CD14-positive monocyte (primary cell): ENCODE measurements around the gene LRRC10. TPM values are rescaled to one million over a fixed set of nuclear protein-coding genes. Genes with fewer than 3 reads are reported as not detected.

Experiments used
- DNase-seq, 3 donors: peaks; one replicate each; pipeline ENCODE4 v3.0.0-alpha.2; 2011 to 2022
- H2AFZ ChIP-seq: 2 replicates; pipeline ENCODE4 v1.6.0; 2012; ENCODE audit warnings: mild to moderate bottlenecking, low read depth, low read length, inconsistent platforms; ENCODE audit not compliant: insufficient read depth, poor library complexity, severe bottlenecking
- H3K27ac ChIP-seq, 2 donors: 1 replicate in 1 of 2; 2 replicates in 1 of 2; pipeline ENCODE4 v1.5.1; 2012 to 2013; ENCODE audit warnings: low read length in 2 of 2, control low read depth in 1 of 2, inconsistent platforms in 1 of 2, low read depth in 1 of 2, mild to moderate bottlenecking in 1 of 2
- H3K27me3 ChIP-seq, 2 donors: one replicate each; pipeline versions ENCODE4 v1.6.0 to v1.6.1; 2011 to 2013; ENCODE audit warnings: low read length in 2 of 2; ENCODE audit not compliant: control insufficient read depth in 2 of 2, insufficient read depth in 2 of 2
- H3K36me3 ChIP-seq, 2 donors: replicated peaks in 1 of 2; 1 replicate in 1 of 2; 2 replicates in 1 of 2; pipeline versions ENCODE4 v1.5.1 to v1.6.1; 2012 to 2013; ENCODE audit warnings: low read length in 2 of 2, control low read depth in 1 of 2, inconsistent platforms in 1 of 2, mild to moderate bottlenecking in 1 of 2; ENCODE audit not compliant: insufficient read depth in 2 of 2, control insufficient read depth in 1 of 2
- H3K4me1 ChIP-seq, 2 donors: 1 replicate in 1 of 2; 2 replicates in 1 of 2; pipeline versions ENCODE4 v1.5.1 to v1.6.1; 2012 to 2013; ENCODE audit warnings: low read length in 2 of 2, control low read depth in 1 of 2, inconsistent platforms in 1 of 2, mild to moderate bottlenecking in 1 of 2, moderate library complexity in 1 of 2; ENCODE audit not compliant: insufficient read depth in 2 of 2, control insufficient read depth in 1 of 2
- H3K4me2 ChIP-seq: replicated peaks from 2 replicates; pipeline ENCODE3; 2012; ENCODE audit warnings: low read length, moderate library complexity, mild to moderate bottlenecking; ENCODE audit not compliant: poor library complexity, severe bottlenecking; ENCODE audit errors: extremely low read depth
- H3K4me3 ChIP-seq, 3 experiments: fragments of 200-600 bp in 1 of 3; sonication (generic) in 1 of 3; replicated peaks in 1 of 3; 1 replicate in 2 of 3; 2 replicates in 1 of 3; pipeline ENCODE4 v1.5.1; 2011 to 2013; ENCODE audit warnings: low read length in 3 of 3, mild to moderate bottlenecking in 3 of 3, control low read depth in 2 of 3, low read depth in 2 of 3, inconsistent platforms in 1 of 3, moderate library complexity in 1 of 3
- H3K79me2 ChIP-seq: 2 replicates; pipeline ENCODE4 v1.6.0; 2012; ENCODE audit warnings: mild to moderate bottlenecking, control low read depth, inconsistent platforms, low read length, moderate library complexity; ENCODE audit not compliant: insufficient read depth
- H3K9ac ChIP-seq: 2 replicates; pipeline ENCODE4 v1.6.0; 2017; ENCODE audit warnings: low read length, mild to moderate bottlenecking; ENCODE audit not compliant: insufficient read depth, poor library complexity, severe bottlenecking
- H3K9me3 ChIP-seq, 2 donors: replicated peaks in 1 of 2; 1 replicate in 1 of 2; 2 replicates in 1 of 2; pipeline versions ENCODE4 v1.5.1 to v1.6.1; 2012 to 2013; ENCODE audit warnings: low read length in 2 of 2, control low read depth in 1 of 2; ENCODE audit not compliant: control insufficient read depth in 1 of 2, insufficient read depth in 1 of 2
- H4K20me1 ChIP-seq: 2 replicates; pipeline ENCODE4 v1.6.0; 2012; ENCODE audit warnings: mild to moderate bottlenecking, low read length, control low read depth, moderate library complexity; ENCODE audit not compliant: insufficient read depth
- H3K27ac Mint-ChIP-seq, 7 donors: one replicate each; pipeline ENCODE4 v1.8.0; 2020; ENCODE audit warnings: mild to moderate bottlenecking in 7 of 7, mixed read lengths in 7 of 7, moderate library complexity in 6 of 7, inconsistent platforms in 2 of 7
- H3K27me3 Mint-ChIP-seq, 3 donors: one replicate each; pipeline ENCODE4 v1.8.0; 2021 to 2022; ENCODE audit warnings: low read depth in 3 of 3, mild to moderate bottlenecking in 3 of 3, mixed read lengths in 3 of 3, moderate library complexity in 3 of 3, inconsistent platforms in 1 of 3
- H3K36me3 Mint-ChIP-seq, 2 donors: one replicate each; pipeline ENCODE4 v1.8.0; 2020; ENCODE audit warnings: mixed read lengths in 2 of 2, inconsistent platforms in 1 of 2, mild to moderate bottlenecking in 1 of 2
- H3K4me1 Mint-ChIP-seq: one replicate; pipeline ENCODE4 v1.8.0; 2020; ENCODE audit warnings: mild to moderate bottlenecking, mixed read lengths
- H3K4me3 Mint-ChIP-seq, 2 donors: one replicate each; pipeline ENCODE4 v1.8.0; 2020; ENCODE audit warnings: mild to moderate bottlenecking in 2 of 2, mixed read lengths in 2 of 2, moderate library complexity in 1 of 2
- H3K9me3 Mint-ChIP-seq, 7 donors: one replicate each; pipeline ENCODE4 v1.8.0; 2020 to 2022; ENCODE audit warnings: mixed read lengths in 7 of 7, mild to moderate bottlenecking in 6 of 7, moderate library complexity in 6 of 7, inconsistent platforms in 2 of 7
- CTCF ChIP-seq: fragments of 200-600 bp; IDR thresholded peaks from one replicate; pipeline ENCODE4 v1.8.0; 2022; ENCODE audit warnings: antibody characterized with exemption, mild to moderate bottlenecking
- WGBS: methylation state at CpG from one replicate; pipeline ENCODE4 v1.1.5; 2013; ENCODE audit warnings: missing lambda C conversion rate; ENCODE audit not compliant: insufficient coverage; 5-methylcytosine and 5-hydroxymethylcytosine counted together
- intact Hi-C, 2 donors: fragments of 100-400 bp; cut with micrococcal nuclease; formaldehyde crosslinking; loops; one replicate each; pipeline versions ENCODE4 v1.15.0 to v1.15.1; 2023
- polyA plus RNA-seq, 3 donors: library from polyadenylated mRNA; depleted of rRNA in 1 of 3; unstranded in 2 of 3; stranded (reverse) in 1 of 3; fragments of 300-500 nt in 2 of 3; fragments of >200 nt in 1 of 3; fragmentation: Illumina TruSeq in 2 of 3; gene quantifications; 1 replicate in 2 of 3; 2 replicates in 1 of 3; pipeline ENCODE4 v1.2.3, GENCODE V29; 2012 to 2021

Gene LRRC10
- polyA plus RNA-seq, 3 donors: not detected

- no peaks in the 10 kb centered on the region for H4K20me1 ChIP-seq
- no peak for DNase-seq
- peaks cover 0 to 4% of the 10 kb centered on the region in 2 donors for H3K9me3 ChIP-seq
- Mint-ChIP-seq H3K9me3 (peaks cover 0 to 9% (median 1%) of the 10 kb centered on the region in 7 donors), H3K4me3 (no peak overlapping the region), H3K4me1 (peaks cover 8% of the 10 kb centered on the region), H3K36me3 (no peaks in the 10 kb centered on the region), H3K27me3 (peaks cover 0 to 4% (median 2%) of the 10 kb centered on the region in 3 donors), H3K27ac (peak overlapping the region in 1 of 7 donors; percentile 10)
- no peaks in the 10 kb centered on the region for H3K79me2 ChIP-seq
- no peak overlapping the region for H2AFZ ChIP-seq
- WGBS: 60% methylated on average over 1 of the region's 6 CpGs
- no peak overlapping the region for H3K9ac ChIP-seq
- no peaks in the 10 kb centered on the region for H3K36me3 ChIP-seq
- no peaks in the 10 kb centered on the region for H3K27me3 ChIP-seq
- intact Hi-C loops: no loop called here
- peaks cover 6% of the 10 kb centered on the region in 2 donors for H3K4me1 ChIP-seq
- no peak overlapping the region for H3K4me2 ChIP-seq
- no peak overlapping the region for H3K4me3 ChIP-seq
- H3K27ac ChIP-seq: no peak overlapping the region
- no peak for TF ChIP-seq CTCF
Observed at GRCh38 chr12:69619050-69619449, 8.3 kb upstream of the LRRC10 start.

- no peaks in the 10 kb centered on the region for H3K79me2 ChIP-seq
- Mint-ChIP-seq H3K9me3 (peaks cover 0 to 7% (median 1%) of the 10 kb centered on the region in 7 donors), H3K4me1 (peaks cover 8% of the 10 kb centered on the region), H3K36me3 (no peaks in the 10 kb centered on the region), H3K27ac (peak overlapping the region in 5 of 7 donors; percentile 1 to 44 (median 6)), H3K27me3 (peaks cover 0 to 2% (median 2%) of the 10 kb centered on the region in 3 donors), H3K4me3 (peak overlapping the region; percentile 61 to 78)
- 47% methylated on average over 10 of the region's 14 CpGs for whole genome bisulfite sequencing
- H2AFZ ChIP-seq: peak overlapping the region; percentile 82
- H3K4me2 ChIP-seq: peak overlapping the region; percentile 44
- no peak overlapping the region for H3K9ac ChIP-seq
- no peaks in the 10 kb centered on the region for H3K36me3 ChIP-seq
- H3K4me1 ChIP-seq: peaks cover 6% of the 10 kb centered on the region in 2 donors
- peak overlapping the region in 1 of 3 experiments; percentile 47 for H3K4me3 ChIP-seq
- peak in 1 of 3 donors; percentile 12 for DNase-seq
- no peak for TF ChIP-seq CTCF
- H3K27me3 ChIP-seq: no peaks in the 10 kb centered on the region
- H4K20me1 ChIP-seq: no peaks in the 10 kb centered on the region
- intact Hi-C loops: no loop called here
- no peak overlapping the region for H3K27ac ChIP-seq
- peaks cover 0 to 4% of the 10 kb centered on the region in 2 donors for H3K9me3 ChIP-seq
Observed at GRCh38 chr12:69616025-69616424, 5.3 kb upstream of the LRRC10 start.
